NT2/D1 (cell line): Measurements from ENCODE around the gene CREB3L2.

ENCODE experiments used
- SUZ12 ChIP-seq: IDR thresholded peaks from 2 replicates; pipeline ENCODE4 v1.6.1; 2011; ENCODE audit not compliant: insufficient read length, insufficient read depth; ENCODE audit errors: extremely low read depth
- YY1 ChIP-seq: IDR thresholded peaks from 2 replicates; pipeline ENCODE4 v1.6.1; 2011; ENCODE audit not compliant: insufficient read length, insufficient read depth
- ZNF274 ChIP-seq: IDR thresholded peaks from 2 replicates; pipeline ENCODE4 v1.6.1; 2011; ENCODE audit warnings: mild to moderate bottlenecking, low read depth, low read length

GRCh38 chr7:138002096-138002827, 376 bp upstream of the CREB3L2 start:
- TF ChIP-seq ZNF274 (no peak), SUZ12 (no peak), YY1 (no peak)
